Measurements from ENCODE around the gene SLC9A3.

GRCh38 chr5:568809-569208 lies 44.6 kb upstream of the SLC9A3 start:
- no peak for TF ChIP-seq CTCF (conservative IDR thresholded peaks at IDR 0.05 in 1 of 2, IDR thresholded peaks at IDR 0.05 in 1 of 2; ENCODE audit: extremely low read depth in 1 of 2, insufficient read depth in 1 of 2, low read depth in 1 of 2, low read length in 2 of 2)
- no peak for TF ChIP-seq EZH2 (IDR thresholded peaks at IDR 0.05; ENCODE audit: borderline replicate concordance, low read length)

Measured in mammary epithelial cell (primary cell).